ENCODE data around the gene NANOG. TPM values are rescaled to one million over a fixed set of nuclear protein-coding genes. Genes with fewer than 3 reads are reported as not detected.

NANOG gene
- polyA plus RNA-seq, 10 donors = 0.07 to 1.3 (median 0.16) TPM; not detected in 3

Other genes with a start within 250 kb of the NANOG start
- gene APOBEC1, start 123.5 kb upstream of the NANOG start, polyA plus RNA-seq (ENCODE audit: insufficient read length in 10 of 10) = not detected
- gene GDF3, start 93.6 kb upstream of the NANOG start, polyA plus RNA-seq (ENCODE audit: insufficient read length in 10 of 10) = under 1 TPM in 1 of 10 donors, not detected in 9; 0.13 TPM
- under 1 TPM in 1 of 10 donors, not detected in 9; 0.14 TPM for gene DPPA3, start 78.0 kb upstream of the NANOG start, polyA plus RNA-seq (ENCODE audit: insufficient read length in 10 of 10)
- under 1 TPM in 3 of 10 donors, not detected in 7; 0.11 to 0.29 (median 0.19) TPM for gene CLEC4C, start 42.0 kb upstream of the NANOG start, polyA plus RNA-seq (ENCODE audit: insufficient read length in 10 of 10)
- gene NANOGNB, start 24.2 kb upstream of the NANOG start, polyA plus RNA-seq (ENCODE audit: insufficient read length in 10 of 10) = not detected
- 1 to 10 TPM in 1 of 10 donors, under 1 TPM in 8, not detected in 1; 0.08 to 1.1 (median 0.36) TPM for gene SLC2A14, start 83.5 kb downstream of the NANOG start, polyA plus RNA-seq (ENCODE audit: insufficient read length in 10 of 10)
- gene SLC2A3, start 146.8 kb downstream of the NANOG start, polyA plus RNA-seq (ENCODE audit: insufficient read length in 10 of 10) = 100 to 1,000 TPM in 1 of 10 donors, 10 to 100 TPM in 9; 10.6 to 102 (median 18.5) TPM
- 10 to 100 TPM; 18.5 to 23.7 (median 19.7) TPM for gene FOXJ2, start 243.3 kb downstream of the NANOG start, polyA plus RNA-seq (ENCODE audit: insufficient read length in 10 of 10)